PC-3 (cell line): ENCODE data around the gene NOTCH4.

ENCODE experiments used
- EZH2 ChIP-seq: fragments of 300-600 bp; sonication (generic); IDR thresholded peaks from one replicate; pipeline ENCODE4 v1.6.1; 2017; ENCODE audit warnings: antibody characterized with exemption, mild to moderate bottlenecking, low read length; ENCODE audit not compliant: unreplicated experiment
- EZH2phosphoT487 ChIP-seq: fragments of 300-600 bp; sonication (generic); IDR thresholded peaks from 2 replicates; pipeline ENCODE4 v1.6.1; 2018; ENCODE audit warnings: mild to moderate bottlenecking, antibody characterized with exemption, low read length, borderline replicate concordance
- TF ChIP-seq, protein P1 (sequence below): fragments of 300-600 bp; sonication (generic); conservative IDR thresholded peaks from 2 replicates; pipeline ENCODE4 v1.5.1; 2017; ENCODE audit warnings: antibody characterized with exemption, low read depth, mild to moderate bottlenecking, low read length

DNA sequence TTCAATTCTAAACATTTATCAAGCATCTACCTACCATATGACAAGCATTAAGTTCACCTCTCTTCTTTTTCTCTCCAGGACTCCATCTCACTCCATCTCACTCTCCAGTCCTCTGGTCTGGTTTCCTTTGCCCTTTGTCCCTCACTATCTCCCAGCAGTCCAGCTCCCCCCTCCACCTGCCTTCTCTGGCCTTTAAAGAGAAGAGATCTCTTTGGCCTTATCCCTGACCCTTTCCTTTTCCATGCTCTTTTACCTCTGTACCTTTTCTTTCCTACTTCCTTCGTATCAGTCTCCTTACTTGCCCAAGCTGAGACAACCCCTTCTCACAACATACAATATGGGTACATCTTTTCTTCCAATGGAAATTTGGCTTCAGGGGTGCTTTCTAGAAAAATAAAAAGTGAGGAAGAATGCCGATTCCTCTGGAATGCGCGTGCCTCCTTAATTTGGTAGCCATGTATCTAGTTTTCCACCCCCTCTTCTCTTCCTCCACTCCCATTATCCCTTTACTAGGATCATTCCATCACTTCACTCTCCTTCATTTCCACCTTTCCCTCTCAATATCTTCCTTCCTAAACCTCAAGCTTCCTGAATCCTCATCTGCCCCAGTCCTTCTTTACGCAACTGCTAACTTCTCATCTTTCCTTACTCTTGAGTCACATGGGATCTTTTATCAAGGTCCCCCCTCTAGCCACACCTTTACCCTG, 47.2 kb downstream of the NOTCH4 start:
- TF ChIP-seq, protein P1, sequence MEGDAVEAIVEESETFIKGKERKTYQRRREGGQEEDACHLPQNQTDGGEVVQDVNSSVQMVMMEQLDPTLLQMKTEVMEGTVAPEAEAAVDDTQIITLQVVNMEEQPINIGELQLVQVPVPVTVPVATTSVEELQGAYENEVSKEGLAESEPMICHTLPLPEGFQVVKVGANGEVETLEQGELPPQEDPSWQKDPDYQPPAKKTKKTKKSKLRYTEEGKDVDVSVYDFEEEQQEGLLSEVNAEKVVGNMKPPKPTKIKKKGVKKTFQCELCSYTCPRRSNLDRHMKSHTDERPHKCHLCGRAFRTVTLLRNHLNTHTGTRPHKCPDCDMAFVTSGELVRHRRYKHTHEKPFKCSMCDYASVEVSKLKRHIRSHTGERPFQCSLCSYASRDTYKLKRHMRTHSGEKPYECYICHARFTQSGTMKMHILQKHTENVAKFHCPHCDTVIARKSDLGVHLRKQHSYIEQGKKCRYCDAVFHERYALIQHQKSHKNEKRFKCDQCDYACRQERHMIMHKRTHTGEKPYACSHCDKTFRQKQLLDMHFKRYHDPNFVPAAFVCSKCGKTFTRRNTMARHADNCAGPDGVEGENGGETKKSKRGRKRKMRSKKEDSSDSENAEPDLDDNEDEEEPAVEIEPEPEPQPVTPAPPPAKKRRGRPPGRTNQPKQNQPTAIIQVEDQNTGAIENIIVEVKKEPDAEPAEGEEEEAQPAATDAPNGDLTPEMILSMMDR, result no peak
- TF ChIP-seq EZH2 (no peak), EZH2phosphoT487 (no peak)
